Measurements from ENCODE around the gene CACNA1H. TPM values are rescaled to one million over a fixed set of nuclear protein-coding genes. Genes with fewer than 3 reads are reported as not detected.

The CACNA1H gene
- total and polyA plus RNA-seq, 2 experiments from 2014 or later = 9.1 TPM

- H3K27me3 ChIP-seq = no peaks in the 10 kb centered on the region
- H3K27ac ChIP-seq = no peak overlapping the region
- WGBS (ENCODE audit: low lambda C conversion rate, missing lambda C conversion rate) = 67% methylated on average over 19 of the region's 19 CpGs
- no peaks in the 10 kb centered on the region for H3K9me2 ChIP-seq (replicated peaks; ENCODE audit: insufficient read depth)
- H3K36me3 ChIP-seq (replicated peaks; ENCODE audit: insufficient read depth, low read depth) = no peaks in the 10 kb centered on the region
- H2AFZ ChIP-seq = no peak overlapping the region
- DNase-seq (ENCODE audit: low spot score) = no peak
- H3K4me3 ChIP-seq = no peak overlapping the region
- peaks cover 2% of the 10 kb centered on the region for H3K79me2 ChIP-seq
- H3K9me3 ChIP-seq (ENCODE audit: low read depth) = no peaks in the 10 kb centered on the region
- no peaks in the 10 kb centered on the region for H4K20me1 ChIP-seq (ENCODE audit: insufficient read depth, poor library complexity, severe bottlenecking)
- TF ChIP-seq EZH2 (IDR thresholded peaks at IDR 0.05; ENCODE audit: borderline replicate concordance) (no peak), EZH2phosphoT487 (IDR thresholded peaks at IDR 0.05; ENCODE audit: low read depth, severe bottlenecking, unreplicated experiment) (no peak)
- TF ChIP-seq, protein P1, sequence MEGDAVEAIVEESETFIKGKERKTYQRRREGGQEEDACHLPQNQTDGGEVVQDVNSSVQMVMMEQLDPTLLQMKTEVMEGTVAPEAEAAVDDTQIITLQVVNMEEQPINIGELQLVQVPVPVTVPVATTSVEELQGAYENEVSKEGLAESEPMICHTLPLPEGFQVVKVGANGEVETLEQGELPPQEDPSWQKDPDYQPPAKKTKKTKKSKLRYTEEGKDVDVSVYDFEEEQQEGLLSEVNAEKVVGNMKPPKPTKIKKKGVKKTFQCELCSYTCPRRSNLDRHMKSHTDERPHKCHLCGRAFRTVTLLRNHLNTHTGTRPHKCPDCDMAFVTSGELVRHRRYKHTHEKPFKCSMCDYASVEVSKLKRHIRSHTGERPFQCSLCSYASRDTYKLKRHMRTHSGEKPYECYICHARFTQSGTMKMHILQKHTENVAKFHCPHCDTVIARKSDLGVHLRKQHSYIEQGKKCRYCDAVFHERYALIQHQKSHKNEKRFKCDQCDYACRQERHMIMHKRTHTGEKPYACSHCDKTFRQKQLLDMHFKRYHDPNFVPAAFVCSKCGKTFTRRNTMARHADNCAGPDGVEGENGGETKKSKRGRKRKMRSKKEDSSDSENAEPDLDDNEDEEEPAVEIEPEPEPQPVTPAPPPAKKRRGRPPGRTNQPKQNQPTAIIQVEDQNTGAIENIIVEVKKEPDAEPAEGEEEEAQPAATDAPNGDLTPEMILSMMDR (IDR thresholded peaks at IDR 0.05; ENCODE audit: poor library complexity) = no peak
- no peak overlapping the region for H3K4me2 ChIP-seq
- peaks cover 10% of the 10 kb centered on the region for H3K4me1 ChIP-seq (ENCODE audit: insufficient read depth)
Measured at GRCh38 chr16:1163567-1164055, 10.7 kb downstream of the CACNA1H start.

GRCh38 chr16:1164382-1164781, 11.5 kb downstream of the CACNA1H start:
- no peak overlapping the region for H3K27ac ChIP-seq
- no peak overlapping the region for H2AFZ ChIP-seq
- no peaks in the 10 kb centered on the region for H3K27me3 ChIP-seq
- H3K4me2 ChIP-seq = no peak overlapping the region
- no peaks in the 10 kb centered on the region for H4K20me1 ChIP-seq (ENCODE audit: insufficient read depth, poor library complexity, severe bottlenecking)
- peaks cover 2% of the 10 kb centered on the region for H3K79me2 ChIP-seq
- H3K4me1 ChIP-seq (ENCODE audit: insufficient read depth) = peaks cover 9% of the 10 kb centered on the region
- 98% methylated on average over 14 of the region's 14 CpGs for WGBS (ENCODE audit: low lambda C conversion rate, missing lambda C conversion rate)
- H3K4me3 ChIP-seq = no peak overlapping the region
- no peaks in the 10 kb centered on the region for H3K9me2 ChIP-seq (replicated peaks; ENCODE audit: insufficient read depth)
- no peaks in the 10 kb centered on the region for H3K36me3 ChIP-seq (replicated peaks; ENCODE audit: insufficient read depth, low read depth)
- H3K9me3 ChIP-seq (ENCODE audit: low read depth) = no peaks in the 10 kb centered on the region
- TF ChIP-seq, protein P1 (IDR thresholded peaks at IDR 0.05; ENCODE audit: poor library complexity) = no peak
- TF ChIP-seq EZH2 (IDR thresholded peaks at IDR 0.05; ENCODE audit: borderline replicate concordance) (no peak), EZH2phosphoT487 (IDR thresholded peaks at IDR 0.05; ENCODE audit: low read depth, severe bottlenecking, unreplicated experiment) (no peak)
- no peak for DNase-seq (ENCODE audit: low spot score)

DNA sequence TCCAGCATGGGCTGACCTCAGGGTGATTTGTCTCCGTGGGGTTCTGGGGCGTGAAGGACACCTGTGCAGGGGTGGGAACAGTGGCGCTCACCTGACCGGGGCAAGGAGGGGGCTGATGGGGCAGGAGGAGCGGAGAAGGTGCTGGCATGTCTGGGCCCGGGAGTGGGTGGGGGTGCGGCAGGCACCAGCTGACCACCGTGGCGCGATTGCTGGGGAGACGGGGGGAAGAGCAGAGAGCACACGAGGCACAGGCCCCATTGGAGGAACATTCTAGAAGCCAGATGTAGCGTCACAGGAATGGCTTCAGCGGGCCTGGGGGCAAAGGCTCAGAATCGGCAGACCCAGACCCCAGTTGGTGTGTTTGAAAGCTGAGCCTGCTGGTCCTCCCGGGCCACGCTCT, 12.1 kb downstream of the CACNA1H start:
- Histone ChIP-seq H3K9me2 (replicated peaks; ENCODE audit: insufficient read depth) (no peaks in the 10 kb centered on the region), H4K20me1 (ENCODE audit: insufficient read depth, poor library complexity, severe bottlenecking) (no peaks in the 10 kb centered on the region), H3K27me3 (no peaks in the 10 kb centered on the region), H3K4me2 (no peak overlapping the region), H2AFZ (no peak overlapping the region), H3K9me3 (ENCODE audit: low read depth) (no peaks in the 10 kb centered on the region), H3K27ac (no peak overlapping the region), H3K79me2 (peaks cover 2% of the 10 kb centered on the region), H3K4me1 (ENCODE audit: insufficient read depth) (peaks cover 3% of the 10 kb centered on the region), H3K36me3 (replicated peaks; ENCODE audit: insufficient read depth, low read depth) (no peaks in the 10 kb centered on the region), H3K4me3 (no peak overlapping the region)
- 98% methylated on average over 14 of the region's 17 CpGs for WGBS (ENCODE audit: low lambda C conversion rate, missing lambda C conversion rate)
- no peak for TF ChIP-seq EZH2 (IDR thresholded peaks at IDR 0.05; ENCODE audit: borderline replicate concordance)
- TF ChIP-seq EZH2phosphoT487 (IDR thresholded peaks at IDR 0.05; ENCODE audit: low read depth, severe bottlenecking, unreplicated experiment) = no peak
- TF ChIP-seq, protein P1 (IDR thresholded peaks at IDR 0.05; ENCODE audit: poor library complexity) = no peak
- no peak for DNase-seq (ENCODE audit: low spot score)
